DND-41 (cell line): ENCODE results near the gene LEAP2.
A peak's percentile ranks its signal among the peaks of the same experiment; 100 is the strongest.

Source experiments
- ATAC-seq: fragments of 200-7000 bp; cut with Tn5 transposase; 3 replicates; pipeline ENCODE4 v1.9.1; 2021; ENCODE audit warnings: low read depth; ENCODE audit not compliant: insufficient read depth
- DNase-seq: peaks from one replicate; pipeline ENCODE4 v3.0.0-alpha.2; 2020
- H2AFZ ChIP-seq: 2 replicates; pipeline ENCODE4 v1.6.0; 2012; ENCODE audit warnings: low read depth, low read length
- H3K27ac ChIP-seq: 2 replicates; pipeline ENCODE4 v1.5.1; 2012; ENCODE audit warnings: low read length, inconsistent platforms
- H3K27me3 ChIP-seq: fragments of 200-600 bp; sonication (generic); 2 replicates; pipeline ENCODE4 v1.6.0; 2012; ENCODE audit warnings: low read length, mild to moderate bottlenecking, inconsistent platforms; ENCODE audit not compliant: insufficient read depth, poor library complexity
- H3K36me3 ChIP-seq: 2 replicates; pipeline ENCODE4 v1.5.1; 2012; ENCODE audit warnings: low read length, inconsistent platforms; ENCODE audit not compliant: insufficient read depth
- H3K4me1 ChIP-seq: 2 replicates; pipeline ENCODE4 v1.5.1; 2012; ENCODE audit warnings: mild to moderate bottlenecking, low read length; ENCODE audit not compliant: insufficient read depth
- H3K4me2 ChIP-seq: 2 replicates; pipeline ENCODE4 v1.6.0; 2012; ENCODE audit warnings: mild to moderate bottlenecking, moderate library complexity, low read length, inconsistent platforms; ENCODE audit not compliant: insufficient read depth
- H3K4me3 ChIP-seq, 2 experiments: fragments of 200-600 bp in 1 of 2; shearing (Covaris generic) in 1 of 2; 2 replicates each; pipeline ENCODE4 v1.5.1; 2012 to 2016; ENCODE audit warnings: inconsistent platforms in 2 of 2, low read length in 2 of 2, mild to moderate bottlenecking in 2 of 2, low read depth in 1 of 2, moderate library complexity in 1 of 2
- H3K79me2 ChIP-seq: 2 replicates; pipeline ENCODE4 v1.6.0; 2012; ENCODE audit warnings: low read length, inconsistent platforms; ENCODE audit not compliant: insufficient read depth
- H3K9ac ChIP-seq: 2 replicates; pipeline ENCODE4 v1.6.0; 2012; ENCODE audit warnings: low read depth, mild to moderate bottlenecking, inconsistent platforms, low read length, moderate library complexity
- H3K9me3 ChIP-seq: 2 replicates; pipeline ENCODE4 v1.5.1; 2012; ENCODE audit warnings: low read length, moderate library complexity, mild to moderate bottlenecking, inconsistent platforms; ENCODE audit not compliant: insufficient read depth, severe bottlenecking
- H4K20me1 ChIP-seq: 2 replicates; pipeline ENCODE4 v1.6.0; 2012; ENCODE audit warnings: low read length; ENCODE audit not compliant: insufficient read depth
- CTCF ChIP-seq: IDR thresholded peaks from 2 replicates; pipeline ENCODE4 v1.5.1; 2012; ENCODE audit warnings: borderline replicate concordance, low read length, moderate library complexity, mild to moderate bottlenecking; ENCODE audit not compliant: poor library complexity, severe bottlenecking; ENCODE audit errors: extremely low read depth
- EZH2 ChIP-seq: IDR thresholded peaks from 3 replicates; pipeline ENCODE4 v1.6.1; 2012; ENCODE audit warnings: borderline replicate concordance, low read depth, mild to moderate bottlenecking, moderate library complexity, low read length, inconsistent platforms; ENCODE audit not compliant: severe bottlenecking

LEAP2 gene

GRCh38 chr5:132865668-132866341, 7.7 kb upstream of the LEAP2 start:
- no peak for DNase-seq
- ATAC-seq: no peak; the same call in 2 of the 3 replicates
- Histone ChIP-seq H2AFZ (peak overlapping the region; percentile 95), H3K27me3 (no peaks in the 10 kb centered on the region), H3K27ac (peak overlapping the region; percentile 90), H3K79me2 (peaks cover 23% of the 10 kb centered on the region), H3K4me3 (peak overlapping the region; percentile 68 to 85), H3K4me2 (peak overlapping the region; percentile 77), H4K20me1 (peaks cover 11% of the 10 kb centered on the region; the same call in 1 of the 2 replicates), H3K36me3 (peaks cover 29% of the 10 kb centered on the region), H3K9me3 (no peaks in the 10 kb centered on the region), H3K9ac (peak overlapping the region; percentile 80), H3K4me1 (peaks cover 24% of the 10 kb centered on the region)
- TF ChIP-seq EZH2 (no peak), CTCF (no peak)

- DNase-seq (peak; percentile 94), ATAC-seq (peak; percentile 97)
- H3K79me2 ChIP-seq: peaks cover 23% of the 10 kb centered on the region
- peak within 1 kb of the TSS; percentile 90 for H3K27ac ChIP-seq
- H3K4me1 ChIP-seq: peaks cover 24% of the 10 kb centered on the region
- H3K9me3 ChIP-seq: no peaks in the 10 kb centered on the region
- H3K27me3 ChIP-seq: no peaks in the 10 kb centered on the region
- H4K20me1 ChIP-seq: peaks cover 11% of the 10 kb centered on the region; the same call in 1 of the 2 replicates
- TF ChIP-seq EZH2: no peak
- TF ChIP-seq CTCF: peak; percentile 39
- H2AFZ ChIP-seq: peak within 1 kb of the TSS; percentile 95
- peak within 1 kb of the TSS; percentile 77 for H3K4me2 ChIP-seq
- H3K36me3 ChIP-seq: peaks cover 33% of the 10 kb centered on the region
- peak within 1 kb of the TSS; percentile 68 to 85 for H3K4me3 ChIP-seq
- H3K9ac ChIP-seq: peak within 1 kb of the TSS; percentile 80
Measured at GRCh38 chr5:132866342-132867045, 7.0 kb upstream of the LEAP2 start, which contains the start of the genes GDF9 and UQCRQ. TSS of gene GDF9 (minus strand) at chr5:132866469. CDS start at chr5:132864533, 1,936 bp downstream. TSS of gene UQCRQ (plus strand) at chr5:132866642. CDS start at chr5:132866882, 240 bp downstream.

- ATAC-seq (no peak; the same call in 2 of the 3 replicates), DNase-seq (no peak)
- Histone ChIP-seq H3K79me2 (peaks cover 23% of the 10 kb centered on the region), H4K20me1 (peaks cover 12% of the 10 kb centered on the region), H3K36me3 (peaks cover 39% of the 10 kb centered on the region), H3K9me3 (no peaks in the 10 kb centered on the region), H3K27me3 (no peaks in the 10 kb centered on the region), H3K27ac (peak overlapping the region; percentile 90), H3K9ac (peak overlapping the region; percentile 80), H3K4me1 (peaks cover 24% of the 10 kb centered on the region), H3K4me3 (peak overlapping the region; percentile 68 to 85), H2AFZ (peak overlapping the region; percentile 95), H3K4me2 (peak overlapping the region; percentile 77)
- TF ChIP-seq CTCF (no peak), EZH2 (no peak)
Measured at GRCh38 chr5:132867046-132867451, 6.4 kb upstream of the LEAP2 start.
